ENCODE results near the gene WDFY3. TPM values are rescaled to one million over a fixed set of nuclear protein-coding genes. Genes with fewer than 3 reads are reported as not detected.

Gene WDFY3
- polyA plus RNA-seq, 1 donor (not counting 4 experiments of a cell fraction or from before 2014, with no cell fraction given), result 28.5 TPM

GRCh38 chr4:84878546-84878945 lies 87.9 kb downstream of the WDFY3 start:
- no peak overlapping the region for H3K4me3 ChIP-seq (ENCODE audit: control insufficient read depth in 2 of 3, extremely low read depth in 1 of 3, insufficient read depth in 2 of 3, low read depth in 1 of 3, low read length in 3 of 3)
- no peak overlapping the region for H2AFZ ChIP-seq (ENCODE audit: control insufficient read depth, low read length)
- FAIRE-seq (no peak), DNase-seq (ENCODE audit: low read depth, low spot score) (no peak)
- H4K20me1 ChIP-seq (ENCODE audit: control insufficient read depth, extremely low read depth, insufficient read depth, low read length), result no peaks in the 10 kb centered on the region
- TF ChIP-seq CTCF (optimal IDR thresholded peaks at IDR 0.05 in 1 of 3, IDR thresholded peaks at IDR 0.05 in 1 of 3, conservative IDR thresholded peaks at IDR 0.05 in 1 of 3; ENCODE audit: extremely low read depth in 1 of 3, insufficient read depth in 2 of 3, low read length in 3 of 3) (no peak), EZH2 (IDR thresholded peaks at IDR 0.05; ENCODE audit: low read length) (no peak)
- no peak overlapping the region for H3K4me2 ChIP-seq (ENCODE audit: control insufficient read depth, extremely low read depth, insufficient read depth, low read depth, low read length)
- no peaks in the 10 kb centered on the region for H3K36me3 ChIP-seq (ENCODE audit: control insufficient read depth in 2 of 2, extremely low read depth in 1 of 2, insufficient read depth in 2 of 2, low read length in 2 of 2)
- no peaks in the 10 kb centered on the region for H3K27me3 ChIP-seq (ENCODE audit: control insufficient read depth, extremely low read depth, insufficient read depth, low read length)
- H3K27ac ChIP-seq (ENCODE audit: control insufficient read depth, insufficient read depth, low read length), result no peak overlapping the region
- no peaks in the 10 kb centered on the region for H3K9me1 ChIP-seq (ENCODE audit: control insufficient read depth, extremely low read depth, insufficient read depth, low read length)
- peaks cover 17% of the 10 kb centered on the region for H3K4me1 ChIP-seq (ENCODE audit: control insufficient read depth, extremely low read depth, insufficient read depth, low read length)
- dilution Hi-C loops (cut with MboI; ENCODE audit: extremely low pct_ligation_motif_present, low sequenced_read_pairs), result no loop called here
- no peak overlapping the region for H3K9ac ChIP-seq (ENCODE audit: control insufficient read depth, extremely low read depth, insufficient read depth, low read length)
- H3K9me3 ChIP-seq (ENCODE audit: control insufficient read depth, low read depth, low read length), result no peaks in the 10 kb centered on the region
- no peaks in the 10 kb centered on the region for H3K79me2 ChIP-seq (ENCODE audit: control insufficient read depth, insufficient read depth, low read length)

DNA sequence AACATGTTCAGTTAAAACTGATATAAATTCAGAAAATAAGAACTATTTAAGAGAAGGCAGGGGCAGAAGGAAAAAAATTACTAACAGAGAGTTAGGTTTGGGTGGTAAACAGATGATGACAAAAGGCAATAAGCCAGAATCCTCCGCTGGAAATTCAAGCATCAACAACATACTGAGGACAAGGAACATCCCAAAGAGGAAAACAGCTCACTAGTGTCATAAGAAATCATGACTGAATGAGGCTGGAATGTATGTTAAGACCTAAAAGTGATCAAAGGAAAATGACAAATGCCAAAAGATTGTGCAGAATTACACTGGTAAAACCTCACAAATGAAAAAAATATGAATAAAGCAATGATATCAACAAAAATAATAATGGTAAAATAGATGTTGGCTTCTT lies 88.4 kb downstream of the WDFY3 start:
- no peak for TF ChIP-seq EZH2 (IDR thresholded peaks at IDR 0.05; ENCODE audit: low read length)
- no peak for TF ChIP-seq CTCF (optimal IDR thresholded peaks at IDR 0.05 in 1 of 3, IDR thresholded peaks at IDR 0.05 in 1 of 3, conservative IDR thresholded peaks at IDR 0.05 in 1 of 3; ENCODE audit: extremely low read depth in 1 of 3, insufficient read depth in 2 of 3, low read length in 3 of 3)
- Histone ChIP-seq H3K36me3 (ENCODE audit: control insufficient read depth in 2 of 2, extremely low read depth in 1 of 2, insufficient read depth in 2 of 2, low read length in 2 of 2) (no peaks in the 10 kb centered on the region), H3K27ac (ENCODE audit: control insufficient read depth, insufficient read depth, low read length) (peak overlapping the region; percentile 15), H4K20me1 (ENCODE audit: control insufficient read depth, extremely low read depth, insufficient read depth, low read length) (no peaks in the 10 kb centered on the region), H3K79me2 (ENCODE audit: control insufficient read depth, insufficient read depth, low read length) (no peaks in the 10 kb centered on the region), H3K4me1 (ENCODE audit: control insufficient read depth, extremely low read depth, insufficient read depth, low read length) (peaks cover 17% of the 10 kb centered on the region), H3K27me3 (ENCODE audit: control insufficient read depth, extremely low read depth, insufficient read depth, low read length) (no peaks in the 10 kb centered on the region), H3K4me2 (ENCODE audit: control insufficient read depth, extremely low read depth, insufficient read depth, low read depth, low read length) (peak overlapping the region; percentile 7), H3K9me3 (ENCODE audit: control insufficient read depth, low read depth, low read length) (no peaks in the 10 kb centered on the region), H2AFZ (ENCODE audit: control insufficient read depth, low read length) (no peak overlapping the region), H3K9me1 (ENCODE audit: control insufficient read depth, extremely low read depth, insufficient read depth, low read length) (no peaks in the 10 kb centered on the region), H3K9ac (ENCODE audit: control insufficient read depth, extremely low read depth, insufficient read depth, low read length) (no peak overlapping the region), H3K4me3 (ENCODE audit: control insufficient read depth in 2 of 3, extremely low read depth in 1 of 3, insufficient read depth in 2 of 3, low read depth in 1 of 3, low read length in 3 of 3) (no peak overlapping the region)
- peak; percentile 66 for FAIRE-seq
- dilution Hi-C loops (cut with MboI; ENCODE audit: extremely low pct_ligation_motif_present, low sequenced_read_pairs), result no loop called here
- DNase-seq (ENCODE audit: low read depth, low spot score), result peak; percentile 63
